Lower lobe of right lung (tissue), 2 donors: ENCODE measurements around the gene LRRC61. TPM values are rescaled to one million over a fixed set of nuclear protein-coding genes. Genes with fewer than 3 reads are reported as not detected.

Source experiments
- ATAC-seq, 2 donors: fragments of 200-7000 bp; cut with Tn5 transposase; one replicate each; pipeline ENCODE4 v1.9.1; 2020 to 2022; ENCODE audit warnings: mild to moderate bottlenecking in 2 of 2, moderate library complexity in 2 of 2
- DNase-seq: peaks from one replicate; pipeline ENCODE4 v3.0.0-alpha.2; 2020
- H3K27ac ChIP-seq: fragments of 200-600 bp; one replicate; pipeline ENCODE4 v1.8.0; 2022
- H3K27me3 ChIP-seq: fragments of 200-600 bp; one replicate; pipeline ENCODE4 v1.8.0; 2022; ENCODE audit warnings: low read depth
- H3K36me3 ChIP-seq: fragments of 200-600 bp; one replicate; pipeline ENCODE4 v1.8.0; 2022; ENCODE audit warnings: mild to moderate bottlenecking
- H3K4me1 ChIP-seq: fragments of 200-600 bp; one replicate; pipeline ENCODE4 v1.8.0; 2022
- H3K4me3 ChIP-seq: fragments of 200-600 bp; one replicate; pipeline ENCODE4 v1.8.0; 2022; ENCODE audit warnings: mild to moderate bottlenecking
- H3K9me3 ChIP-seq: fragments of 200-600 bp; one replicate; pipeline ENCODE4 v1.8.0; 2022
- intact Hi-C: fragments of 100-400 bp; cut with DNase I; formaldehyde crosslinking; loops from one replicate; pipeline ENCODE4 v1.11.0; 2022
- total RNA-seq: library from RNA; stranded (reverse); fragmentation: NEBNext Ultra II Directional; extraction: Animal tissue kit (Norgen Biotek cat#: 25700); gene quantifications from one replicate; pipeline ENCODE4 v1.2.1, GENCODE V29; 2021
- TF ChIP-seq, protein P1 (sequence below): fragments of 200-600 bp; IDR thresholded peaks from one replicate; pipeline ENCODE4 v1.8.0; 2022; ENCODE audit warnings: antibody characterized with exemption, mild to moderate bottlenecking
- donor health status: DM: no; HTN: yes; CAD: no; lungs with severe emphysema.

The LRRC61 gene
- total RNA-seq, 1 donor from 2014 or later, result 16.2 TPM

DNA sequence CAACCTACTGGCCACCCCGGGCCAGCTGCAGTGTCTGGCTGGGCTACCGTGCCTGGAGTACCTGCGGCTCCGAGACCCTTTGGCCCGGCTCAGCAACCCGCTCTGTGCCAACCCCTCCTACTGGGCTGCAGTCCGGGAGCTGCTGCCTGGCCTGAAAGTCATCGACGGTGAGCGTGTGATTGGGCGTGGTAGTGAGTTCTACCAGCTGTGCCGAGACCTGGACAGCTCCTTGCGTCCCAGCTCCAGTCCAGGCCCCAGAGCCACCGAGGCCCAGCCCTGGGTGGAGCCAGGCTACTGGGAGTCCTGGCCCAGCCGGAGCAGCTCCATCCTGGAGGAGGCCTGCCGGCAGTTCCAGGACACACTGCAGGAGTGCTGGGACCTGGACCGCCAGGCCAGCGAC, 14.0 kb downstream of the LRRC61 start:
- H3K27ac ChIP-seq, result no peak overlapping the region
- TF ChIP-seq, protein P1, sequence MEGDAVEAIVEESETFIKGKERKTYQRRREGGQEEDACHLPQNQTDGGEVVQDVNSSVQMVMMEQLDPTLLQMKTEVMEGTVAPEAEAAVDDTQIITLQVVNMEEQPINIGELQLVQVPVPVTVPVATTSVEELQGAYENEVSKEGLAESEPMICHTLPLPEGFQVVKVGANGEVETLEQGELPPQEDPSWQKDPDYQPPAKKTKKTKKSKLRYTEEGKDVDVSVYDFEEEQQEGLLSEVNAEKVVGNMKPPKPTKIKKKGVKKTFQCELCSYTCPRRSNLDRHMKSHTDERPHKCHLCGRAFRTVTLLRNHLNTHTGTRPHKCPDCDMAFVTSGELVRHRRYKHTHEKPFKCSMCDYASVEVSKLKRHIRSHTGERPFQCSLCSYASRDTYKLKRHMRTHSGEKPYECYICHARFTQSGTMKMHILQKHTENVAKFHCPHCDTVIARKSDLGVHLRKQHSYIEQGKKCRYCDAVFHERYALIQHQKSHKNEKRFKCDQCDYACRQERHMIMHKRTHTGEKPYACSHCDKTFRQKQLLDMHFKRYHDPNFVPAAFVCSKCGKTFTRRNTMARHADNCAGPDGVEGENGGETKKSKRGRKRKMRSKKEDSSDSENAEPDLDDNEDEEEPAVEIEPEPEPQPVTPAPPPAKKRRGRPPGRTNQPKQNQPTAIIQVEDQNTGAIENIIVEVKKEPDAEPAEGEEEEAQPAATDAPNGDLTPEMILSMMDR, result no peak
- H3K27me3 ChIP-seq, result peaks cover 16% of the 10 kb centered on the region
- intact Hi-C loops, result no loop called here
- H3K9me3 ChIP-seq, result no peaks in the 10 kb centered on the region
- H3K4me3 ChIP-seq, result no peak overlapping the region
- DNase-seq (no peak), ATAC-seq (no peak)
- H3K4me1 ChIP-seq, result peaks cover 30% of the 10 kb centered on the region
- H3K36me3 ChIP-seq, result peaks cover 15% of the 10 kb centered on the region

DNA sequence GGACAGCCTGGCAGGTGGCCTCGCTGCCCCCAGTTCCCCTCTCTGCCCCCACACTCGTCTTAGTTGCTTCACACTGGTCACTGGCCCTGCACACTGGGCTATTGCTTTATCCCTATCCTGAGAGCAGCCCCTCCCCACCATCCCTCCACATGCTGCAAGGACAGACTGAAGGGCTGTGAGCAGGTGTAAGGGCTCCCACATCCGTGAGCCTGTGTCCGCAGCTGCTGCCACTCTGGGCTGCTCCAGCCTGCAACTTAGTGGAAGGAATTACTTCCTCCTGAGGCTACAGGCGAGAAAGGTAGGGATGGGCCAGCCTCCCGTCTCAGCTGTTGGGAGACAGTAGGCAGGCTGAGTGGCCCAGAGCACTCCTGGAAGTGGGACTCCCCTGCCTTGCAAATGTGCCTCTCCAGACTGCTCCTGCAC, 14.5 kb downstream of the LRRC61 start:
- DNase-seq, result no peak
- intact Hi-C loops, result no loop called here
- TF ChIP-seq, protein P1, result no peak
- no peak overlapping the region for H3K4me3 ChIP-seq
- no peaks in the 10 kb centered on the region for H3K9me3 ChIP-seq
- H3K4me1 ChIP-seq, result peaks cover 30% of the 10 kb centered on the region
- ATAC-seq, result no peak
- H3K36me3 ChIP-seq, result peaks cover 15% of the 10 kb centered on the region
- H3K27me3 ChIP-seq, result peaks cover 21% of the 10 kb centered on the region
- H3K27ac ChIP-seq, result no peak overlapping the region

DNA sequence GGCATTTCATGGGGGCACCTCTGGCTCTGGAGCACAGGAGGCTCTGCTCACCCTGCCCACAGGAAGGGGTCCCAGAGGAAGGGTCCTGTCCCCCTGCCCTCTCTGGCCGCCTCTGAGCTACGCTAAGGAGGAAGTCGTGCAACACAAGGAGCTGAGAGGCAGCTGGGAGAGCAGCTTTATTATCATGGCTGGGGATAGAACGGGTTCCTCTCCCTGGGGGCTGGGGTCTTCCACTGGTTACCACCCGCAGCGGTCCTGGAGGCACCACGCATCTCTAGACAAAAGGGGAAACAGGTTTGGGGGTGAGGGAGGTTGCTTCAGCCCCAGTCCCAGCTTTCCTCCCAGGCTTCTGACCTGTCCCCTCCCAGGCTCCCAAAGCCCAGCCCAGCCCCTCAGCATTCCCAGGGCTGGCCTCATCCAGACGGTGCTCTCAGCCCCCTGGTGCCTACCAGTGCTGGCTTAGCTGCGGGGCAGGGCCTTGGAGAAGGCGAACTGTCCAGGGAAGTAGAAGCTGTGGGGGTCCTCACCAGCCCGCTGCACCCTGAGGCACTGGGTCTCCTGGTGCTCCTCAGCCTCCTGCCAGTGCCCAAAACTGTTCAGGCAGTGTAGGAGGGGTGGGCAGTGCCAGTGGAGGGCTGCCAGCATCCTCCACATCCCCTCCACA, 15.1 kb downstream of the LRRC61 start:
- Histone ChIP-seq H3K27ac (no peak overlapping the region), H3K4me3 (no peak overlapping the region)
- TF ChIP-seq, protein P1, result no peak

DNA sequence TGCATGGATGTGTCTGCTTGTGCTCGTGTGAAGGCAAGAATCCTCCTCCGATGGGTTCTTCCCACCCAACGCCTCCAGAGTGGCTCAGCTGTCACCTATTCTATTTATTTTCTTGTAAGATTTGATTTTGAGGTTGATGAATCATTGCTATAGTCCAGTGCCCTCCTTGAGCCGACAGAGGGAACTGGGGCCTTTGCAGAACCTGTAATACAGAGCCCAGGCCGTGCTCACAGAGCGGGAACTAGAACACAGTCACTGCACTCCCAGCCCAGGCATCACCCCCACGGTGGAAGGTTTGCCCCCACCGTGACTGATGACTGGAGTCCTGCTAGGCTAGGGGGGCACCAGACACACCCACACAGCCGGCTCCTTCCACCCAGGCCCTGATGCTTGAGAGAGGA, 16.3 kb downstream of the LRRC61 start:
- H3K27me3 ChIP-seq, result peaks cover 26% of the 10 kb centered on the region
- TF ChIP-seq, protein P1, result no peak
- no peaks in the 10 kb centered on the region for H3K9me3 ChIP-seq
- peak overlapping the region; percentile 62 for H3K4me3 ChIP-seq
- peaks cover 15% of the 10 kb centered on the region for H3K36me3 ChIP-seq
- H3K27ac ChIP-seq, result no peak overlapping the region
- DNase-seq (no peak), ATAC-seq (no peak)
- intact Hi-C loops, result no loop called here
- H3K4me1 ChIP-seq, result peaks cover 30% of the 10 kb centered on the region

More for the DNA sequence above, 15.1 kb downstream of the LRRC61 start:
- H3K36me3 ChIP-seq, result peaks cover 15% of the 10 kb centered on the region
- DNase-seq (no peak), ATAC-seq (no peak)
- intact Hi-C loops, result no loop called here
- peaks cover 30% of the 10 kb centered on the region for H3K4me1 ChIP-seq
- peaks cover 26% of the 10 kb centered on the region for H3K27me3 ChIP-seq
- H3K9me3 ChIP-seq, result no peaks in the 10 kb centered on the region

DNA sequence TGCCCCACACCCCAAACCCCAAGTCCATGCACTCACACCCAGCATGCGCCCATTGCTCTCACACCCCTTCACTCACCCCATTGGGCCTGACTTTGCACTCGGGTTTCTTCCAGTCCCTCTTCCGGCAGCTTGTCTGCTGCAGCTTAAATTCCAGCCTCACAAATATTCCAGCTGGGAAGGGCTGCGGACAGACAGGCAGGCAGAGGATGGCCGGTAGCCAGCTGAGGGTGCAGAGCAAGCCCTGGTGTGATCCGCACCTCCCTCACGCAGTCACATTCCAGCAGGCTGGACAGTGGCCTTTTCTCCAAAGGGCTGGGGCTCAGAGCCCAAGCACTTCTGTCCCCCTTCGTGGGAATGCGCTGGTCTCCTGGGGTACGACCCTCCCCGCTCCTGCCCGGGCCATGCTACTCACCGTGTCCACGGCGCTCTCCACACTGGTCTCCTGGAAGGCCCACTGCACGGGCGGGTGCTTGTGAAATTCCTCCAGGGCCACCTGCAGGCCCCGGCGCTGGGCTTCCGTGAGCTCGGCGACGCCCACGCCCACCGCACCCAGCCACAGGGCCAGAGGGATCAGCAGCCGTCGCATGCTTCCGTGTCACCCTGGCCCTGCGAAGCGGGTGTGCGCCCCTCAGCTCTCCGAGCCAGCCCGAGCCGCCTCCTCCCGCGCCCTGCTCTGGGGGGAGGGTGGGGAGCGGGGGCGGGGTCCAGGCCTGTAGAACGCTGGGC, 17.0 kb downstream of the LRRC61 start:
- peak overlapping the region; percentile 78 for H3K27ac ChIP-seq
- DNase-seq, result peak; percentile 66
- TF ChIP-seq, protein P1, result no peak
- H3K4me3 ChIP-seq, result peak overlapping the region; percentile 62
- H3K4me1 ChIP-seq, result peaks cover 30% of the 10 kb centered on the region
- intact Hi-C loops, result no loop called here
- H3K36me3 ChIP-seq, result peaks cover 15% of the 10 kb centered on the region
- peak; percentile 66 to 69 for ATAC-seq
- H3K9me3 ChIP-seq, result no peaks in the 10 kb centered on the region
- peaks cover 26% of the 10 kb centered on the region for H3K27me3 ChIP-seq
